ENCODE measurements around the gene SYT7.

The SYT7 gene

DNA sequence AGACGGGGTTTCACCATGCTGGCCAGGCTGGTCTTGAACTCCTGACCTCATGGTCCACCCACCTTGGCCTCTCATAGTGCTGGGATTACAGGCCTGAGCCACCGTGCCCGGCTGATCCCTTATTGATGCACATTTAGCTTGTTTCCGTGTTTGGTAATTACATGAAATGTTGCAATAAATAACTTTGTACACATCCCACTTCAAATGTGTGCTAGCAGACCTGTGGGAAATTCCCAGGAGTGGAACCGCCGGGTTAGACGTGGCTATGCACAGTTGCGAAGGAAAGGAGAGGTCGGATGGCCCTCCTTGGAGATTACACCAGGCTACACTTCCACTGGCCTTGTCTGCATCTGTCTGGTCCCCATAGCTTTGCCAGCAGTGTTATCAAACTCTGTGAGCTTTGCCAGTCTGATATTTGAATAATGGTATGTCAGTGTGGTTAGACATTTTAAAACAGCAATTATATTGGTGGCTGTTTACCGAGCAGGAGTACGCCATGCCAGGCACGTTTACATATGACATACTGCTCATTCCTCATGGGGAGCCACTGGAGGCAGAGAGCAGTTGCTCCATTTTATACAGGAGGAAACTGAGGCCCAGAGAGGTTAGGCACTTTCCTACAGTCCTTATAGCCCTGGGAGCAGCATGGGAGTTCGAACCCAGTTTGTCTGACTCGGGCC is 27.2 kb upstream of the SYT7 start:
- no peak for DNase-seq

DNA sequence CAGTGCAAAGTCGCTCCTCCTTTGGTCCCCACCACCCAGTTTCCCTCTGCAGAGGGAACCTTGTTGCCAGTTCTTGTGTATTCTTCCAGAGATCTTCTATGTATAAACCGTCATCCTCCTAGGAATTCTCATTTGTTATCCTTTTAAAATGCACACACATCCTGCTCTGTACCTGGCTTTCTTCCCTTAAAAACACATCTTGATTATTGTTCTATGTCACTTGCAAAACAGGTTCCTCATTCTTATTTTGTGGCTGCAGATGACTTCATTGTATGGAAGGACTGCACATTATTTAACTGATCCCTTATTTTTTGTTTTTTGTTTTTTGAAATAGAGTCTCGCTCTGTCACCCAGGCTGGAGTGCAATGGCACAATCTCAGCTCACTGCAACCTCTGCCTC is 26.6 kb upstream of the SYT7 start:
- no peak for DNase-seq

DNA sequence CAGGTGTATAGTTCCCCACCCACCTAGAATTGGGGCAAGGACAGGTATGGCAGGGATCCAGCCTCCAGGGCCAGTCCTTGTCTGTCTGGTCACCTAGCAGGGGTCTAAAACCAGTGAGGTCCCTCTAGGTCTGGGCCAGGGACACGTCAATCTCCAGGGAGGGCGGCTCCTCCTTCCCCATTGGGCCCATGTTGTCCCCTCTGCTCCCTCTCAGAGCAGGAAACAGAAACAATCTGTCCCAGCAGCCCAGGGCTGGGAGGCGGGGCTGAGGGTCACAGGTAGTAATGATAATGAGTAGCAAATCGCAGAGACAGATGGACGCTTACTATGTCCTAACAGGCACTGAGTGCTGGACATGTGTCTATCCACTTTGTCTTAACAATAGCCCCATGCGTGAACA is 22.8 kb upstream of the SYT7 start:
- no peak for DNase-seq

DNA sequence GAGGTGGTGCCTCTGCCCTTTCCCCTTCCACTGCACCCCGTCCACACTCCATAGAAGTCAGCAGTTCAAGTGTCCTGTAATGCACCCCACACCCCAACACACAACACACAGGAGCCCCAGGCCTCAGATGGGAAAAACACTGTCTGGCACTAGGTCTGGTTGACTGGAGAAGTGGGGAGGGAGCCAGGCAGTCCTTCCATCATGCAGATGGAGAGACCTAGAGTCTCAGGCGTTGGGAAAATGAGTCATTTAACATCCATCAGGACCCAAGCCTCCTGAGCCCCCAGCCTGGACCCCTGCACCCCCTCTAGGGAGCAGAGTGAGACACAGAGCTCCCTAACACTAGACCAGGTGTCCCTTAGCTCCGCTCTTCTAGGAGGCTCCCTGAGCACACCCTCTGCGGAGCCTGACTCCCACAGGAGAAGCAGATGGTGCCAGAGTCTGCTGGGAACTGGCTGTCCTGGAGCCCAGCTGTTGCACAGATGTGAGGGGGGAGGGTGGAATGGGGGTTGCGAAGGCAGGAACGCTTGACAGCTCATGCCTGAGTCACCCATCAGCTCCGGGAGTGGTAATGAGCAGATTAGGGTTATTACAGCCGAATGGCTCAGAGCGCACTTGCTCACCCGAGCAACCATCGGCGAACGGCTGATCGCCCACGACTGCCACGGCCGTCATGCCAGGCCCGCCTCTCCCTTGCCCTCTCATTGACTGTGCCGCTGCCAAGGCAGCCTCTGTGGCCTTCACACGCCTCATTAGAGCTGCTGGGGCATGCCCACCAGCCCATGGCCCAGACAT is 22.1 kb upstream of the SYT7 start:
- DNase-seq, result no peak

DNA sequence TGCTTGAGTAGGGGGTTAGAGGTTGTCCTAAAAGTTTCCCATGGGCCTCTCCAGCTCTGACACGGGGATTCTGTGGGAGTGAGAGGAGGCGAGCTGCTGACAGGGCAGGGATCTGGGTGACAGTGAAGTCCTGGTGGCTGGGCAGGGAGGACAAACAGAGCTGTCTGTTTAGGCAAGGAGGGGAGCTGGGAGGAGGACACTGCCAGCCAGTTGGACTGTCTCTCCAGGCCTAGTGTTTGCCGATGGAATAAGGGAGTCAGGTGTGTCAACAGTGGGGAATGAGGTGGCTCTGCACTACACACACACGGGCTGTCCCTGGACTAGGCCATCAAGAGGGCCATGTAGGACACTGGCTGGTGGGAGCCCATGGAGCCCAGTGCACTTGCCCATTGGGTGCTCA is 20.6 kb upstream of the SYT7 start:
- DNase-seq, result no peak

DNA sequence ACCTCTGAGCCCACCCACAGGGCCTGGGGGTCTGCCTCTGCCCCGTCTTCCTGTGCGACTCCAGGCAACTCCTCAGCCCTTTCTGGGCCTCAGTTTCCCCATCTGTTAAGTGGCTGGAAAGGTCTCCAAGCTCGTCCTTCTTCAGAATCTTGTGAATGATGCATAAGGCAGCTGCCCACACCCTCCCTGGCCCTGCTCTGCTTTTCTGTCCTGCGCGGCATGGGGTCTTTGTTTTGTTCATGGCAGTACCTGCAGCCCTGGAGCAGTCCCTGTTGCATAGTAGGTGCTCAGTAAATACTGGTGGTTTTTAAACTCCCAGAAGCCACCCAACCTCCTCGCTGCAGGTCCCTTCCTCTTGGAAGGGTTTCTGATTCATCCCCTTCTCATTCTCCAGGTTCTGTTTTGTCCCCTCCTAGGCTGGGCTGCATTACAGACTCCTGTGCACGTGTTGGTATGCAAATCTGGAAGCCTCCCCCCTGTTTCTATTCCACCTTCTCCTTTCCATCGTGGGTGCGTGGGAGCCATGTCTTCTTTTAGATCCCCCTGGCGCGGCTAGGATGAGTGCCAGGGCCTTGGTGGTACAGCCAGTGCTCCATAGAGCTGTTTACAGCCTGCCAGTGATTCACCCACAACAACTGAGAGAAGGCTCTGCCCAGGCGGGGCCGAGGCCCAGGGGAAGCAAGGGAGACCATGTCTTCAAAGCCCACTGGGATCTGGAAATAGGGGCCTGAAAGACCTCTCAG is 19.3 kb upstream of the SYT7 start:
- no peak for DNase-seq

DNA sequence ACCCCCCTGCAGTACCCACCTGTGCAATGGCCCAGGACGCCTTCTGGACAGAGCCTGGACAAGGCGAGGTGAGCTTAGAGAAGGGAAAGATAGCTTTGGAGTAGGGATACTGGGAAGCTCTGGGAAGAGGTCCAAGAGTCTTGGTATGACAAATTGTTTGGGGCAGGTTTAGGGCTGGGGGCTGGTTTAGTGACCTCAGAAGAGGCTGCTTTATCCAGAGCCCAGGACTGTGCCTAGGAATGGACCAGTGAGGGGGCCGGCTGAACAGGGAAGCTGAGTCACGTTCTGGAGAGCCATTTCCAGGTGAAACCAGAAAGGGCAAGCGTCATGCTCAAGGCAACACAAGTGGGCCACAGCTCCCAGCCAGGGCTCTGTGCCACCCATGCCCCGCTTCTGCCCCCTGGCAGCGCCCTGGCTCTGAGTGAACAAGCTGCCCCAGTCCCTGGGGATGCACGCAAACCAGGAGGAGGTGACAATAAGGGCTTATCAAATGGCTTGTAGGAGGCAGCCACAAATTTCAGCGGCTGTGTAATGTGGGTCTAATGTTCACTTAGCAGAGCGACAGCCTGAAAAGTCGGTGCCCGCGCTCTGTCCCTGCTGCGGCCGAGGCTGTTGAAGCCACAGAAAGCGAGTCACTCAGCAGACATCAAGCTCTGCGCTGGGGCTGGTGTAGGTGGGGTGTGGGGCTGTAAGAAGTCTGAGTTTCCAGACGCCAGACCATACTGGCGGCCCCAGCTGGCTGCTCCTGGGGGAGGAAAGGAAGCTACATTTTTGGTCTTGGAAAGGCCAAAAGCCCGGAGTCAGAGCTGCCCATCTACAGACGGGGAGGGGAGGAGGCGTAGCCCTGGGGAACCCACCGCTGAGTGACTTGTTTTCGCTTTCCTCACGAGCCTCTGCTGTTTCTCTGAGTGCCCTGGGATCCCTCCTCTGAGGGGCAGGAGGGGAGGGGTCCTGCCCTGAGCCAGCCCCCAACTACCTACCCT is 18.3 kb upstream of the SYT7 start:
- no peak for DNase-seq

DNA sequence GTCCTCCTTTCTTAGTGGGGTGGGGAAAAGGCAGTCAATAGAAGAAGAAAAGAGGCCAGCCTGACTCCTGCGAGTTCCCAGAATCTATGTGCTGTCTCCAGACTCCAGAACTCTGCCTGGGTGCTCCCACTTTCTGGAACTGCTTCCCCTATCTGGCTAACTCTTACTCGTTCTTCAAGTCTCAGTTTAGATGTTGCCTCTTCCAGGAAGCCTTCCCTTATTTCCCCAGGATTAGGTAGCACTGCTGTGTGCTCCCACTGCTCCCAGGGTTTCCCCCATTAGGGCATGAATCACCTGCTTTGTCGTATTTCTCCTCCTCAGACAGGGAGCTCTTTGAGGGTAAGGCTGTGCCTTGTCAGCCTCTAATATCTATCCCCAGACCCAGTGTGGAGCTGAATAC is 17.5 kb upstream of the SYT7 start:
- no peak for DNase-seq

DNA sequence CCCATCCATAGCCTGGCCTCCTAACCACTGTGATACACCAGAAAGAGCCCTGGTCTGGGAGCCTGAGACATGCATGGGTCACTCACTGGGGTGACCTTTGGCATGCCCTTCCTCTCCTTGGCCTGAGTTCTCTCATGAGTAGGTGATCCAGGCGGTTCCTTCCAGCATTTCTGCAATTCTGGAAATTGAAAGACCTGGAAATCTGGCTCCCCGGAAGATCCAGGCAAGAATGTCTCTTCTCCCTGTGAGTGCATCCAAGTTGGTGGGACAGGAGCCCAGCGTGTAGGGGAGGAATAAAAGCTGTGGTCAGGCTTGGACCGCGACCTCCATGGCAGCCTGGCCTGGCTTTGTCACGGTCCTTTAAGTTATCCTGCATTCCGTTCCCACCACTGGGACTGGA is 16.1 kb upstream of the SYT7 start:
- DNase-seq, result no peak

DNA sequence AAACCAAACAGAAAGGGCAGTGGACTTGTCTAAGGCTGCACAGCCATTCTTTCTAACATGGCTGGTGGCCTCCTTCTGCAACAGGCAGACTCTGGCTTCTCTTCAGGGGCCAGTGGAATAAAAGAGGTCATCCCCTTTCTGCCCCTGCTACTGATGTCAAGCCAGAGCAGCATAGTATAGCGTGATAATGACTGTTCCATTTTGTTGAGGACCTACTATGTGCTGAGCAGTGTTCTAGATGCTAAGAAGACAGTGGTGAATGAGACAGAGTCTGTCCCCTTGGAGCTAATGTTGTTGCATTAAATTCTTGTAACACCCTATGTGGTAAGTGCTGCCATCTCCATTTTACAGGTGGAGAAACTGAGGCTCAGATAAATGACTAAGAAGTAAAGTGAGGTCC is 15.7 kb upstream of the SYT7 start:
- no peak for DNase-seq

DNA sequence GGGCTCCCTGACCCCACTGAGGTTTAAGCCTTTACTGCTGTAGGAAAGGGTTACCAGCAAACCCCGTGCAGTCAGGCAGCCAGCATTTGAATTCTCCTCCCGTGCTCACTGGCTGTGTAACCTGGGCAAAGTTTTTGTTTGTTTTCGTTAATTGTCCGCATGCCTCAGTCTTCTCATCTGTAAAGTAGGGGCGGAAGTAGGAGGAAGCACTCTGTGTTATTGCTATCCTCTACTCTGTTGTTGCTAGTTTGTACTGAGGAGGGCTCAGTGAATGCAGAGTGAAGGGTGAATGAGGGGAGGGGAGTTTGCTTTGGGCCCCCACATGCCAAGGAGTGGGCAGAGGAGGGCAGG is 14.0 kb upstream of the SYT7 start:
- DNase-seq, result no peak

DNA sequence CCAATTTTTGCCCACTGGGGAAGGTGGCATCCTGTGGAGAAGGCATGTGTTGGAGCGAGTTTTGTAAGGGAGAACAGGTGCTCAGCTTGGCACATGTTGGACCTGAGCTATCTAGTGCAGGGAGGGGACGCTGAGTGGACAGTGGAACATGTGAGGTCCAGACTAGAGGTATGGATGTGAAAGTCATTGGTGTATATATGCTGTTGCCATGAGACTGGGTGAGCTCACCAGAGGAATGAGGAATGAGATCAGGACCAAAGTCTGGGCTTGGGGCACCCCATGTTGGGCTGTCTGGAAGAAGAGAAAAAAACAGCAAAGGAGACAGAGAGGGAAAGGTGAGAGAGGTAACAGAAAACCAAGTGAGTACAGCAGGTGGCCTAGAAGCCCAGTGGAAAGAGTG is 12.3 kb upstream of the SYT7 start:
- DNase-seq, result no peak

DNA sequence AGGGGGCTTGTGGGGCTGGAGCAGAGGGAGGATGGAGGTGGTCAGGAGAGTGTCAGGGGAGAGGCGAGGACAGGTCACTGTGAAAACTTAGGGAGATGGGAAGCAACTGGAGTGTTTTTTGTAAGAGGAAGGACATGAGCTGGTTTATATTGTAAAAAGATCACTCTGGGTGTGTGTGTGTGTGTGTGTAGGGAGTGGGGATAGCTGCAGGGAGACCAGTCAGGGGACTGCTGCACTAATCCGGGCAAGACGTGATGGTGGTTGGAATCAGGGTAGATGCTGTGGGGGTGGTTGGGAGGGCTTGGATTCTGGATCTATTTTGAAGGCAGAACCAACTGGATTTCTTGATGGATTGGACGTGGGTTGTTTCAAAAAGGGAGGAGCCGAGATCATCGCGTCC is 11.3 kb upstream of the SYT7 start:
- DNase-seq, result no peak

DNA sequence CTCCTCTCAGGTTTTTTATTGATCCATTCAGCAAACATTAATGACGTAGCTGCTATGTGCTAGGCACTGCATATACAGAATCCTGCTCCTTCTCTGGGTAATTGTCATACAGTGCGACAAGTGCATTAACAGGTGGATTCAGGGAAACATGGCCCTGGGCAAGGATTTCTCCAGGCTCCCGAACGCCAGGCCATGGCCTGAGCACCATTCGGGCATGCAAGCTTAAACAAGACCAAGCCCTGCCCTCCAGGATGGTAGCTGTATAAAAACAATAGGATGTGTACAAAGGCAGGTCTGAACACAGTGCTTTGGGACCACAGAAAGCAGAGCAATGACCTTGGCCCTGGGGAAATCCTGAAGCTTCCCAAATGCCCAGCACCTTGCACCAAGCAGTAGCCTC is 9.1 kb upstream of the SYT7 start:
- no peak for DNase-seq

DNA sequence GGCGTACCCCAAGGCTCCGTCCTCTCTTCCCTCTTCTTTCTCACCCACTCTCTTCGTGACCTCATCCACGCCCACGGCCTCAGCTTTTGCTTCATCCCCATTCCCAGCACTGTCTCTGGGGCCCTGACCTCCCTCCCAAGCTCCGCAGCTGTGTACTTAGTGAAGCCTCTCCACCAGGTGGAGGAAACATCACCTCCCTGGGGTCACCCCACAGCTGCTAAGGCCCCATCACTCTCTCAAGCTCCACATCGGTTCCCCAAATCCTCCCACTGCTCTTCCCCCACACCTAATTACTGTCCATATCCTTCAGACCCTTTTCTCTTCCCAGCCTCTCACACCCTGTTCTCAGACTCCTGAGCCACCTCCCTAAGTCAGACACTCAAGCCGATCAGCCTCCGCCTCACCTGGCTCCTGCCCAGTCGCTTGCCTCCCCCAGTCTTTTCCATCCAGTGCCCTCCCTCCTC is 7.9 kb upstream of the SYT7 start:
- DNase-seq, result no peak

DNA sequence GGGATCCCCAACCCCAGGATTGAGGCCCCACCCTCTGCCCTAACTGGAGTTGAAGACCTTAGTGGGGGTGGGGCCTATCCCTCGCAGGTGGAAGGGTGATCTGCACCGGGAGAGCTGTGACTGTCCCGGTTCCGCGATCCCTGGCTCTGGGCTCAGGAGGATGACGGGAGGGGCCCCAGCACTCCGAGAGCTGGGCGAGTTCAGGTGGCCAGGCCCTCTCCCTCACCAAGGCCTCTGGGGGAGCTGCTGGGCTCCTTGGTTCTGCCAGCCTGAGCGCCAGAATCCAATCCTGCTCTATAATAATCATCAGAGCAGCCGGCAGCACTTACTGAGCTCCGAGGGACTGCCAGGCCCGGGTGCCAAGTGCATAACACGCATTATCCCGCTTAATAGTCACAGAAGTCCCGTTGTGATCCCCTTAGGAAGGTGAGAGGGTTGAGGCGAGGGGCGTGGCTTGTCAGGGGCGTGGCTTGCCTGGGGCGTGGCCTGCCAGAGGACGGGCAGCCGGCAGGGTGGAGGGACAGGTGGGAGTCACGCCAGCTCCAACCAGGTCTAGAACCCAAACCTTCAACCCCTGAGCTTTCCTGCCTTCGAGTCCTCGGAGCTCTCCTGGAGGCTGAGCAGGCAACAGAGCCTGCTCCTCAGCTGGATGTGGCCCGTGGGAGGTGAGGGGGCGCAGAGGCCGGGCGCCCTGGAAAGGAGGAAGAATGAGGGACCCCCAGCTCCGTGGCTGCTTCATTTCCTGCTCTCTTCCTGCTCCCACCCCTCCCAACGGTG is 7.3 kb upstream of the SYT7 start:
- DNase-seq, result peak; percentile 63

DNA sequence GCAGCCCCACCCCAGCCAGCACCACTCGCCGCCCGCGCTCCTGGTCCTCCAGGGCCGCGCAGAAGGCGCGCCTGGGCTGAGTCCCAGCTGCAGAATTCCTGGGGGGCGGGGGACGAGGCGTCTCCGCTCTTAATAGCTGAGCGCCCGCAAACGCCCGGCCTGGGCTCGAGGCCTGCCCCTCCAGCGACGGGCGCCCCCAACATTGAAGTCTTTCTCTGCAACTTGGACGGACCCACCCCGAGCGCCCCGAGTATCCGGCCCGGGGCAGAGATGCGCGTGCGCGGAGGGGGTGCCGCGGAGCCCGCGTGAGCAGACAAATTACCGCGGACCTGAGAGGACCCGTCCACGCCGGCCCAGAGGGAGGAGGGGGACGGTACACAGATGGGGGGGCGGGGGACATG is 6.7 kb upstream of the SYT7 start:
- peak; percentile 29 for DNase-seq

DNA sequence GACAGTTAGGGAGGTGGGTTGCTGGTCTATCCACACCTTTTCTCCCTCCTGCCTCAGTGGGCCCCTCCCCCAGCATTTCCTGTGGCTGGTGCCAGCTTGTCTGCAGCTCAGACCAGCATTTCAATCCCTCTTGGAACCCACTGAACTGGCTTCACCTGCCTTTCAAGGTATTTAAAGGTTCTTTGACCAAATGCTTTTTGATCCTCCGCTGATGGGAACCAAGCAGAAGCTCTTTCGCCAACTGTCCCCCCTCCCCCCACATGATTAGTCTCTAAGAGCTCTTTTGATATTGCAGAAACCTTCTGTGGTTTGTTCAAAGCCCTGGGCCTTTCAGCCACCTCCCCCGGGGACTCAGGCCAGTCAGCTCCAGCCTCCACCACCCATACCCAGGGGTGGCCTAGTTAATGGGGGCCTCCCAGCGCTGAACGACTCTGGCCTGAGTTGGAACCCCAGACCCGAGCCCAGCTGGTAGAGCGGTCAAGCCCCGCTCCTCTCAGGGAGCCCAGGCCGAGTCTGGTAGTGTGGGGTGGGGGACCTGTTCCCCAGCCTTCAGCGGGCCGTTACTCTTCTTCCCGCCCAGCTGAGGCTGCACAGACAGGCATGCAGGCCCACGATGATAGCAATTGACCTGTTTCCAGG is 6.0 kb upstream of the SYT7 start:
- DNase-seq, result no peak

DNA sequence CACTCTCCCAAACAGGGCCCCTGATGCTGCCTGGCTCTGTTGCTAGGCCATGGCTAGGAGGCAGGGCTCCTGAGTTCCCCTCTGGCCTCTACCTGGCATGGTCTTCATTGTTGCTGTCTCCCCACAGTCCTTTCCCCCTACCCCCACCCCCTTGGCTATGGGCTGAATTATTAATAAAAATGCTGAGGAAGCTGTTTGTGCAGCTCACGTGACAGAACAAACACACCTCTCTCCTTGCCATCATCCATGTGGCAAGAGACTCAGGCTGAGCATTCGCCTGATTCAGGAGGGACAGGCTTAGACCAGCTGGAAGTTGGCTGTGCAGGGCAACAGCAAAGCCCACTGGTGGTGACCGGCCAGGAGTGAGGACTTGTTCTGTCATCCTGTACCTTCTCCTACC is 4.2 kb upstream of the SYT7 start:
- no peak for DNase-seq

DNA sequence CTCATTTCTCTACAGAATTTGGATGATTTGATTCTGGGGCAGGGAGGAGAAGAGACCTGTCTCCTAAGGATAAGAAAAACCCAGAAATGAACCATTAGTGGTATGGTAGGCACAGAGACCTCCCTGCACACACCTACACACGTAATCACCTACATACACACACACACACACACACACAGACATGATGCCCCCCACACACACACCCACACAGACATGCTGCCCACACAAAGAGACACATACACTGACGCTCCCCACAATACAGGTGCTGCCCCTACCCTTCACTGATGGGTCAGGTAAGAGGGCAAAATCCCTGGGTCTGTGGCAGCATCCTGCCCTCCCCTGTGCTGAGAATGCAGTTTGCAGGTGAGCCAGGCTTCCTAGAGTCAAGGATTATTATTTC is 1.1 kb upstream of the SYT7 start:
- no peak for DNase-seq

DNA sequence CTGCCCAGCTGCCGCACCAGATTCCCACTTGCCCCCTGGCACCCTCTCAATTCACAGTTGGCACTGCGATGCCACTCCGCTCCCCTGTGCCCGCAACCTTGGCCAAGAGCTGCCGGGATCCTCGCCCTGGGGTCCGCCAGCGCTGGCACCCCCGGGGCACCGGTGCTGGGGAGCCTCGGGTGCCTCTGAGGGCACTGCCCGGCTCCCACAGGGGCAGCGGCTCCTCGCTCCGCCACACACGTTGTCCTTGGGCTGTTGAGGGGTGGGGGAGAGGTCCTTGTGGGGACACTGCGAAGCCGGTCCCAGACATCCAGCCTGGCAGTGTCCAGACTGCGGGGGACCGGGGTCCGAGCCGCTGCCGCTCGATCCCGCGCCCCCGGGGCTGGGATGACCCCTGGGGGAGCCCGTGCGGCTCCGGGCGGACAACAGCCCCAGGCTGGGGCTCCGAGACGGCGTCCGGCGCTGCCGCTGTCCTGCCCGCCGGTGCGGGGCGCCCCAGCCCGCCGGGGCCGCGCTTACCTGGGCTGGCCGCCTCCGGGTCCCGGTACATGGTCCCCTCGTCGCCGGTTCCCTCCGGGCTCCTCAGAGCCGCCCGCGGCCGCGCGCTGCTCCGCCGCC is 496 bp downstream of the SYT7 start:
- no peak for DNase-seq
